K562 (cell line): ENCODE results near the gene PHLDB1. TPM values are rescaled to one million over a fixed set of nuclear protein-coding genes. Genes with fewer than 3 reads are reported as not detected.

ENCODE experiments used
- HNRNPH1 ChIP-seq: fragments of 200-400 bp; formaldehyde crosslinking; optimal IDR thresholded peaks from 2 replicates; pipeline ENCODE3; 2017; ENCODE audit warnings: low read depth, mild to moderate bottlenecking, low read length, moderate library complexity
- MTA1 ChIP-seq: fragments of 450-650 bp; IDR thresholded peaks from 2 replicates; pipeline ENCODE4 v1.6.1; 2017; ENCODE audit warnings: borderline replicate concordance
- TAL1 ChIP-seq: fragments of 450-650 bp; IDR thresholded peaks from 2 replicates; pipeline ENCODE4 v1.6.1; 2016; ENCODE audit warnings: mild to moderate bottlenecking
- ZBTB40 ChIP-seq, 2 experiments: fragments of 450-650 bp in 1 of 2; sonication (generic) in 1 of 2; formaldehyde crosslinking in 1 of 2; IDR thresholded peaks; 2 replicates each; pipeline versions ENCODE4 v1.7.1 to v1.9.0; 2016 to 2022; ENCODE audit warnings: inconsistent platforms in 1 of 2, mild to moderate bottlenecking in 1 of 2, missing genetic modification reagents in 1 of 2
- polyA plus RNA-seq, 8 experiments: library from polyadenylated mRNA; depleted of rRNA in 4 of 8; stranded (reverse) in 5 of 8; unstranded in 3 of 8; fragments of >200 nt; fragmentation: Nextera tagmentation in 2 of 8; fragmentation: Illumina TruSeq in 1 of 8; extraction: Ambion mirVana in 2 of 8; extraction: Trizol in 1 of 8; gene quantifications; 2 replicates each; pipeline versions ENCODE4 v1.2.1 to v1.2.3, GENCODE V29; 2011 to 2014; ENCODE audit warnings: inconsistent platforms in 1 of 8, missing spikeins in 1 of 8
- total RNA-seq, 7 experiments: library from RNA; depleted of rRNA in 6 of 7; stranded (reverse); fragments of >200 nt in 6 of 7; fragmentation: Illumina TruSeq in 2 of 7; extraction: Trizol in 2 of 7; gene quantifications; 2 replicates each; pipeline versions ENCODE4 v1.2.1 to v1.2.3, GENCODE V29; 2011 to 2021; ENCODE audit warnings: low replicate concordance in 1 of 7
- TF ChIP-seq, protein P1 (sequence below): fragments of 450-650 bp; formaldehyde crosslinking; IDR thresholded peaks from 2 replicates; pipeline ENCODE4 v1.4.0; 2022; ENCODE audit warnings: mild to moderate bottlenecking, moderate library complexity
- TF ChIP-seq, protein P2 (sequence below), 2 experiments: fragments of 150-350 bp in 1 of 2; IDR thresholded peaks; 2 replicates each; pipeline ENCODE4 v1.6.1; 2012 to 2016; ENCODE audit warnings: low read depth in 2 of 2, low read length in 2 of 2, mild to moderate bottlenecking in 1 of 2, moderate library complexity in 1 of 2
- TF ChIP-seq, protein P3 (sequence below): fragments of 450-650 bp; formaldehyde crosslinking; IDR thresholded peaks from 2 replicates; pipeline ENCODE4 v1.4.0; 2020; ENCODE audit warnings: mild to moderate bottlenecking, moderate library complexity
- TF ChIP-seq, protein P4 (sequence below), 2 experiments: fragments of 450-650 bp; IDR thresholded peaks; 2 replicates each; pipeline ENCODE4 v1.6.1; 2016

The PHLDB1 gene
- total and polyA plus RNA-seq, 9 of the 15 experiments (the other 6 are each of a cell fraction or from before 2014, with no cell fraction given): 2.0 to 28.7 (median 16.2) TPM

DNA sequence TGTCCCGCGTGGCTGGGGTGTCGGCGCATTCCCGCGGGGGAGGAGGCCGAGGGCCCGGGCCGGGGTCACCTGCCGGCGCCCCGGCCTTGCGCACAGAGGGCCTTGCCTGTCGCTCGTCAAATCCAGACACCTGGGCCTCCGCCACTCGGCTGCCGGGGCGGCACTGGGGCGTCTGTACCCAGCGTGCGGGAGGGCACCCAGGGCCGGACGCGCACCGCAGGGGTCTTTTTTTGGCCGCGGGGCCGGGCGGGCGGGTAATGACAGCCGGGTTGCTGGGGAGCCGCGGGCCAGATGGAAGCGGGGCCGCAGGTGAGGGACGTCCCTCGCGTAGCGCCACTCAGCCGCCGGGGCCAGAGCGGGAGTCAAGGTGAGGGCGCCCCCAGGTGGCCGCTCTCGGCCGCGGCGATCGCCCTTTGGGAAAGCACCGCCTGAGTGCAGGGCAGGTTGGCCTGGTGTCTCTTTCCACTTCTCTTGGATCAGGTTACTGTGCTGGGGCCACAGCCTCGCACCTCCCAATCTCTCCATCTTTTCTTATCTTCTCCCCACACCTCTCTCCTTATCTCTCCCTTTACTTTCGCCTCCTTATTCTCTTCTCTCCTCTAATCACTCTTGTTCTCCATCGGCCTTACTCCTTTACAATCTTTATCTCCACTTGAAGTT lies 3.5 kb downstream of the PHLDB1 start (continued):
- TF ChIP-seq, protein P1, sequence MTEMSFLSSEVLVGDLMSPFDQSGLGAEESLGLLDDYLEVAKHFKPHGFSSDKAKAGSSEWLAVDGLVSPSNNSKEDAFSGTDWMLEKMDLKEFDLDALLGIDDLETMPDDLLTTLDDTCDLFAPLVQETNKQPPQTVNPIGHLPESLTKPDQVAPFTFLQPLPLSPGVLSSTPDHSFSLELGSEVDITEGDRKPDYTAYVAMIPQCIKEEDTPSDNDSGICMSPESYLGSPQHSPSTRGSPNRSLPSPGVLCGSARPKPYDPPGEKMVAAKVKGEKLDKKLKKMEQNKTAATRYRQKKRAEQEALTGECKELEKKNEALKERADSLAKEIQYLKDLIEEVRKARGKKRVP (CRISPR knock-in tag): no peak
- TF ChIP-seq HNRNPH1 (no peak), ZBTB40 (IDR thresholded peaks at IDR 0.05) (0 out of 2 replicates have a peak, but pooled peaks have one; percentile 22), ZBTB40 (CRISPR knock-in tag; IDR thresholded peaks at IDR 0.05) (no peak), MTA1 (peak; percentile 95), TAL1 (peak; percentile 77)
- TF ChIP-seq, protein P2, sequence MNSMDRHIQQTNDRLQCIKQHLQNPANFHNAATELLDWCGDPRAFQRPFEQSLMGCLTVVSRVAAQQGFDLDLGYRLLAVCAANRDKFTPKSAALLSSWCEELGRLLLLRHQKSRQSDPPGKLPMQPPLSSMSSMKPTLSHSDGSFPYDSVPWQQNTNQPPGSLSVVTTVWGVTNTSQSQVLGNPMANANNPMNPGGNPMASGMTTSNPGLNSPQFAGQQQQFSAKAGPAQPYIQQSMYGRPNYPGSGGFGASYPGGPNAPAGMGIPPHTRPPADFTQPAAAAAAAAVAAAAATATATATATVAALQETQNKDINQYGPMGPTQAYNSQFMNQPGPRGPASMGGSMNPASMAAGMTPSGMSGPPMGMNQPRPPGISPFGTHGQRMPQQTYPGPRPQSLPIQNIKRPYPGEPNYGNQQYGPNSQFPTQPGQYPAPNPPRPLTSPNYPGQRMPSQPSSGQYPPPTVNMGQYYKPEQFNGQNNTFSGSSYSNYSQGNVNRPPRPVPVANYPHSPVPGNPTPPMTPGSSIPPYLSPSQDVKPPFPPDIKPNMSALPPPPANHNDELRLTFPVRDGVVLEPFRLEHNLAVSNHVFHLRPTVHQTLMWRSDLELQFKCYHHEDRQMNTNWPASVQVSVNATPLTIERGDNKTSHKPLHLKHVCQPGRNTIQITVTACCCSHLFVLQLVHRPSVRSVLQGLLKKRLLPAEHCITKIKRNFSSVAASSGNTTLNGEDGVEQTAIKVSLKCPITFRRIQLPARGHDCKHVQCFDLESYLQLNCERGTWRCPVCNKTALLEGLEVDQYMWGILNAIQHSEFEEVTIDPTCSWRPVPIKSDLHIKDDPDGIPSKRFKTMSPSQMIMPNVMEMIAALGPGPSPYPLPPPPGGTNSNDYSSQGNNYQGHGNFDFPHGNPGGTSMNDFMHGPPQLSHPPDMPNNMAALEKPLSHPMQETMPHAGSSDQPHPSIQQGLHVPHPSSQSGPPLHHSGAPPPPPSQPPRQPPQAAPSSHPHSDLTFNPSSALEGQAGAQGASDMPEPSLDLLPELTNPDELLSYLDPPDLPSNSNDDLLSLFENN (IDR thresholded peaks at IDR 0.05; ENCODE audit: low read depth in 2 of 2, low read length in 2 of 2): no peak
- TF ChIP-seq, protein P3, sequence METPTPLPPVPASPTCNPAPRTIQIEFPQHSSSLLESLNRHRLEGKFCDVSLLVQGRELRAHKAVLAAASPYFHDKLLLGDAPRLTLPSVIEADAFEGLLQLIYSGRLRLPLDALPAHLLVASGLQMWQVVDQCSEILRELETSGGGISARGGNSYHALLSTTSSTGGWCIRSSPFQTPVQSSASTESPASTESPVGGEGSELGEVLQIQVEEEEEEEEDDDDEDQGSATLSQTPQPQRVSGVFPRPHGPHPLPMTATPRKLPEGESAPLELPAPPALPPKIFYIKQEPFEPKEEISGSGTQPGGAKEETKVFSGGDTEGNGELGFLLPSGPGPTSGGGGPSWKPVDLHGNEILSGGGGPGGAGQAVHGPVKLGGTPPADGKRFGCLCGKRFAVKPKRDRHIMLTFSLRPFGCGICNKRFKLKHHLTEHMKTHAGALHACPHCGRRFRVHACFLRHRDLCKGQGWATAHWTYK (CRISPR knock-in tag): no peak
- TF ChIP-seq, protein P4, sequence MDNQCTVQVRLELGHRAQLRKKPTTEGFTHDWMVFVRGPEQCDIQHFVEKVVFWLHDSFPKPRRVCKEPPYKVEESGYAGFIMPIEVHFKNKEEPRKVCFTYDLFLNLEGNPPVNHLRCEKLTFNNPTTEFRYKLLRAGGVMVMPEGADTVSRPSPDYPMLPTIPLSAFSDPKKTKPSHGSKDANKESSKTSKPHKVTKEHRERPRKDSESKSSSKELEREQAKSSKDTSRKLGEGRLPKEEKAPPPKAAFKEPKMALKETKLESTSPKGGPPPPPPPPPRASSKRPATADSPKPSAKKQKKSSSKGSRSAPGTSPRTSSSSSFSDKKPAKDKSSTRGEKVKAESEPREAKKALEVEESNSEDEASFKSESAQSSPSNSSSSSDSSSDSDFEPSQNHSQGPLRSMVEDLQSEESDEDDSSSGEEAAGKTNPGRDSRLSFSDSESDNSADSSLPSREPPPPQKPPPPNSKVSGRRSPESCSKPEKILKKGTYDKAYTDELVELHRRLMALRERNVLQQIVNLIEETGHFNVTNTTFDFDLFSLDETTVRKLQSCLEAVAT (IDR thresholded peaks at IDR 0.05): 0 out of 4 replicates have a peak, but pooled peaks have one; percentile 41 to 65
